OCI-LY3 (cell line): ENCODE results near the gene RBCK1.
A peak's percentile ranks its signal among the peaks of the same experiment; 100 is the strongest.

Source experiments
- H2AFZ ChIP-seq: fragments of 200-600, 300-600 bp; shearing (Covaris generic); 2 replicates; pipeline ENCODE4 v1.6.0; 2014; ENCODE audit warnings: antibody characterized with exemption, low read depth, low read length
- H3K27ac ChIP-seq: fragments of 200-600, 300-600 bp; sonication (generic); 2 replicates; pipeline ENCODE4 v1.5.1; 2014; ENCODE audit warnings: mild to moderate bottlenecking, low read length, moderate library complexity, mixed read lengths
- H3K27me3 ChIP-seq: fragments of 200-600, 300-600 bp; sonication (generic); 2 replicates; pipeline ENCODE4 v1.6.1; 2014; ENCODE audit warnings: low read depth, low read length, mixed read lengths
- H3K36me3 ChIP-seq: fragments of 200-600, 300-600 bp; sonication (generic); replicated peaks from 2 replicates; pipeline ENCODE3; 2014; ENCODE audit warnings: low read depth, low read length, mixed read lengths
- H3K4me1 ChIP-seq: fragments of 300-600, 200-600 bp; sonication (generic); 2 replicates; pipeline ENCODE4 v1.6.1; 2014; ENCODE audit warnings: low read length, mixed read lengths
- H3K4me2 ChIP-seq: fragments of 200-600, 300-600 bp; sonication (generic); 2 replicates; pipeline ENCODE4 v1.6.1; 2014; ENCODE audit warnings: low read length, mixed read lengths
- H3K4me3 ChIP-seq: fragments of 300-600, 200-600 bp; sonication (generic); 2 replicates; pipeline ENCODE4 v1.5.1; 2014; ENCODE audit warnings: antibody characterized with exemption, mild to moderate bottlenecking, low read length, moderate library complexity
- H3K79me2 ChIP-seq: fragments of 300-600, 200-600 bp; shearing (Covaris generic); 2 replicates; pipeline ENCODE4 v1.6.1; 2014; ENCODE audit warnings: mild to moderate bottlenecking, low read length, mixed read lengths
- H3K9ac ChIP-seq: fragments of 300-600, 200-600 bp; shearing (Covaris generic); 2 replicates; pipeline ENCODE4 v1.6.0; 2014; ENCODE audit warnings: mild to moderate bottlenecking, low read length, moderate library complexity
- H3K9me3 ChIP-seq: fragments of 200-600, 300-600 bp; shearing (Covaris generic); 2 replicates; pipeline ENCODE4 v1.6.1; 2014; ENCODE audit warnings: low read length, mixed read lengths; ENCODE audit not compliant: insufficient read depth
- H4K20me1 ChIP-seq: fragments of 200-600, 300-600 bp; sonication (generic); 2 replicates; pipeline ENCODE4 v1.6.1; 2016; ENCODE audit warnings: low read length, mixed read lengths; ENCODE audit not compliant: insufficient read depth
- CTCF ChIP-seq: fragments of 200-600, 300-600 bp; sonication (generic); IDR thresholded peaks from 2 replicates; pipeline ENCODE4 v1.5.1; 2014; ENCODE audit warnings: antibody characterized with exemption, low read length, low read depth
- EZH2phosphoT487 ChIP-seq: fragments of 200-600 bp; shearing (Covaris generic); IDR thresholded peaks from 2 replicates; pipeline ENCODE4 v1.6.1; 2018; ENCODE audit warnings: antibody characterized with exemption, mixed run types, low read depth

RBCK1 gene

DNA sequence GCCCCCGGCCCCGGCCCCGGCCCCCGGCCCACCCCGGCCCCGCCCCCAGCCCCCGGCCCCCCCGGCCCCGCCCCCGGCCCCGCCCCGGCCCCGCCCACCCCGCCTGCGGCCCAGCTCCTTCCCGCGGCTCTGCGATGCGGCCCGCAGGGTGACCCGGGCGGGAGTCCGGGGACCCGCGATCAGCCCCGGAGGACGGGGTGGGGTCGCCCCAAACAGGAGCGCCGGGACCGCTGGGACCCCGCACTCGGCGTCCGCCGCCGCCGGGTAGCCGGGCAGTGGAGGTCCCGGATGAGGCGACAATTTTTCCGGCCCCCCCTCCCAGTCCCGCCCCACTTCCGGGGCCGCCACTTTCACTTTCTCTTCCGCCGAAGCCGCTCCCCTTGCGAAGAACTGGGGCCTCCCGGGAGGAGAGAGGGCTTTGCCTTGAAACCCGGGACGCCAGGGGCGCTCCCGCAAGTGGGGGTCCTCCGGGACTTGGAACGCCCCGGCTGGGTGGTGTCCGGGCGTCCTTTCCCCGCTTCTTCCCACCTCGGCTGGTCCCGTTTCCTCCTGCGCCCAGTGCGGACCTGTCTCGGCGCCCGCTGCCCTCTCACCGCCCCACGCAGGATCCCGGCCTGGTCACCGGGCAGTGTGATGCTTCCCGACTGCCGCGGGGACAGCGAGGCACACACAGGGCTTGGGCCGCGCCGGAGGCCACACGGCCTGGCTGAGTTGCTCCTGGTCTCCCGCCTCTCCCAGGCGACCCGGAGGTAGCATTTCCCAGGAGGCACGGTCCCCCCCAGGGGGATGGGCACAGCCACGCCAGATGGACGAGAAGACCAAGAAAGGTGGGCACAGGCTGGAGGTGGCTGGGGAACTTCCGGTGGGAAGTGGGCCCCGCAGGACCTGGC, at the start of gene RBCK1:
TSS of gene RBCK1 (plus strand) at position 347 of the 890 bp plus-strand sequence. CDS start at position 806, 459 bp downstream.
- TF ChIP-seq EZH2phosphoT487 = no peak
- TF ChIP-seq CTCF = no peak
- Histone ChIP-seq H3K27ac (peak within 1 kb of the TSS; percentile 69), H3K4me1 (peaks cover 17% of the 10 kb centered on the region), H3K27me3 (no peaks in the 10 kb centered on the region), H3K9me3 (no peaks in the 10 kb centered on the region), H3K79me2 (peaks cover 40% of the 10 kb centered on the region), H2AFZ (peak within 1 kb of the TSS; percentile 22), H3K4me3 (peak within 1 kb of the TSS; percentile 95), H3K9ac (peak within 1 kb of the TSS; percentile 92), H3K36me3 (peaks cover 31% of the 10 kb centered on the region), H4K20me1 (0 out of 2 replicates have a peak, but pooled peaks cover 3% of the 10 kb centered on the region), H3K4me2 (peak within 1 kb of the TSS; percentile 98)

GRCh38 chr20:358891-359555, 49.1 kb upstream of the RBCK1 start:
- no peak overlapping the region for H3K9ac ChIP-seq
- no peak overlapping the region for H3K4me3 ChIP-seq
- no peaks in the 10 kb centered on the region for H4K20me1 ChIP-seq
- no peaks in the 10 kb centered on the region for H3K36me3 ChIP-seq
- H2AFZ ChIP-seq = no peak overlapping the region
- no peak overlapping the region for H3K4me2 ChIP-seq
- peaks cover 18% of the 10 kb centered on the region for H3K4me1 ChIP-seq
- TF ChIP-seq CTCF (no peak), EZH2phosphoT487 (no peak)
- H3K27ac ChIP-seq = no peak overlapping the region
- H3K79me2 ChIP-seq = no peaks in the 10 kb centered on the region
- H3K27me3 ChIP-seq = peaks cover 8% of the 10 kb centered on the region
- H3K9me3 ChIP-seq = no peaks in the 10 kb centered on the region

DNA sequence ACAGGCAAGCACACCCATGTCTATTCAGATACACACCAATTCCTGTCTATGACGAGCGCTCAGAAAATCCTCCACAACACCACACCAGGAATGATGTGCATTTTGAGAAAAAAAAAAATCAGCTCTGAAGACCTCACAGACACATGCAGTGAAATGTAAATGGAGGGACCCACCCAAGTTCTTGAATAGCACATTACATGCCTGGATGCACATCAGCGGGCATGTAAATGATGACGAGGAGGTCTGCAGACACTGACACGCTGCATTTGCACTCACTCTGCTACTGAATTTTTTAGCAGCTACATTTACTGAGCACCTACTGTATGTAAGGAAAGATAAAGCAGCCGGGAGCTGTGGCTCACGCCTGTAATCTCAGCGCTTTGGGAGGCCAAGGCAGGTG, 46.5 kb upstream of the RBCK1 start:
- H2AFZ ChIP-seq = no peak overlapping the region
- H3K79me2 ChIP-seq = no peaks in the 10 kb centered on the region
- no peaks in the 10 kb centered on the region for H4K20me1 ChIP-seq
- H3K36me3 ChIP-seq = no peaks in the 10 kb centered on the region
- no peak overlapping the region for H3K9ac ChIP-seq
- TF ChIP-seq EZH2phosphoT487 = no peak
- TF ChIP-seq CTCF = no peak
- H3K27ac ChIP-seq = no peak overlapping the region
- no peak overlapping the region for H3K4me3 ChIP-seq
- peaks cover 8% of the 10 kb centered on the region for H3K27me3 ChIP-seq
- peak overlapping the region; percentile 30 for H3K4me2 ChIP-seq
- no peaks in the 10 kb centered on the region for H3K9me3 ChIP-seq
- peaks cover 20% of the 10 kb centered on the region for H3K4me1 ChIP-seq
